ENCODE results near the gene NEURL4. TPM values are rescaled to one million over a fixed set of nuclear protein-coding genes. Genes with fewer than 3 reads are reported as not detected.

Gene NEURL4
- polyA plus RNA-seq, 2 of the 4 experiments (the other 2 are of a cell fraction) = 12.2 to 50.4 TPM

- no peak for ATAC-seq
- ChIA-PET POLR2A (interaction anchor here (1.9 kb wide), 1 partner anchor 12 kb away, joined by 5 read pairs; the partner anchor contains the start of gene SLC2A4), CTCF (interaction anchor here (0.7 to 6.3 kb wide), 7 partner anchors 8 to 248 kb away, joined by 3 to 97 read pairs (median 4); partner anchors contain the start of gene SLC2A4)
- no peak for DNase-seq (ENCODE audit: low read depth in 1 of 2, low spot score in 1 of 2)
- H3K4me2 ChIP-seq = no peak overlapping the region
- TF ChIP-seq RCOR1 (IDR thresholded peaks at IDR 0.05; ENCODE audit: low read depth, low read length) (no peak), SREBF2 (IDR thresholded peaks at IDR 0.05) (no peak), NPAS2 (CRISPR knock-in tag; IDR thresholded peaks at IDR 0.05; ENCODE audit: borderline replicate concordance) (no peak), NFE2L2 (conservative IDR thresholded peaks at IDR 0.05; ENCODE audit: low read length) (no peak), CHD4 (IDR thresholded peaks at IDR 0.05; ENCODE audit: borderline replicate concordance) (no peak)
- no peak for FAIRE-seq
- 92% methylated on average over 11 of the region's 11 CpGs for WGBS (ENCODE audit: missing lambda C conversion rate)
- no peaks in the 10 kb centered on the region for H3K9me3 ChIP-seq
- peaks cover 22% of the 10 kb centered on the region; the same call in 2 of the 3 replicates for H3K4me1 ChIP-seq
- H3K4me3 ChIP-seq = no peak overlapping the region
- no peak overlapping the region for H3K27ac ChIP-seq
Observed at GRCh38 chr17:7293159-7293558, 36.0 kb downstream of the NEURL4 start.

- 61% methylated on average over 6 of the region's 6 CpGs for WGBS (ENCODE audit: missing lambda C conversion rate)
- CTCF ChIA-PET = interaction anchor here (0.7 to 6.3 kb wide), 10 partner anchors 8 to 247 kb away, joined by 3 to 97 read pairs (median 4); partner anchors contain the start of gene SLC2A4
- H3K4me2 ChIP-seq = no peak overlapping the region
- TF ChIP-seq MAX (IDR thresholded peaks at IDR 0.05) = no peak
- TF ChIP-seq CBX8 (IDR thresholded peaks at IDR 0.05) = no peak
- no peak for TF ChIP-seq KDM1A (IDR thresholded peaks at IDR 0.05; ENCODE audit: low read depth)
- no peak for TF ChIP-seq POLR2AphosphoS2 (conservative IDR thresholded peaks at IDR 0.05; ENCODE audit: low read length)
- no peak for TF ChIP-seq HOXA7 (CRISPR knock-in tag; IDR thresholded peaks at IDR 0.05)
- no peak for TF ChIP-seq PHF8 (IDR thresholded peaks at IDR 0.05; ENCODE audit: borderline replicate concordance, low read depth)
- TF ChIP-seq CTCF (IDR thresholded peaks at IDR 0.05) = no peak
- no peak for TF ChIP-seq FOXS1 (CRISPR knock-in tag; IDR thresholded peaks at IDR 0.05)
- TF ChIP-seq TFCP2L1 (CRISPR knock-in tag; IDR thresholded peaks at IDR 0.05) = no peak
- no peak for TF ChIP-seq ATOH8 (CRISPR knock-in tag; IDR thresholded peaks at IDR 0.05; ENCODE audit: low read depth)
- no peak for TF ChIP-seq RFX5 (IDR thresholded peaks at IDR 0.05)
- TF ChIP-seq USF2 (IDR thresholded peaks at IDR 0.05) = no peak
- TF ChIP-seq HDAC2 (IDR thresholded peaks at IDR 0.05) = no peak
- no peak for TF ChIP-seq RAD21 (conservative IDR thresholded peaks at IDR 0.05 in 1 of 2, IDR thresholded peaks at IDR 0.05 in 1 of 2)
- no peak for TF ChIP-seq BCL3 (IDR thresholded peaks at IDR 0.05)
- no peak for TF ChIP-seq ZNF302 (CRISPR knock-in tag; IDR thresholded peaks at IDR 0.05)
- no peak for TF ChIP-seq EHF (CRISPR knock-in tag; IDR thresholded peaks at IDR 0.05)
- no peaks in the 10 kb centered on the region for H3K9me3 ChIP-seq
- DNase-seq (ENCODE audit: low read depth in 1 of 2, low spot score in 1 of 2) (no peak), FAIRE-seq (no peak), ATAC-seq (no peak)
- POLR2A ChIA-PET = interaction anchor here (1.9 kb wide), 1 partner anchor 12 kb away, joined by 5 read pairs; the partner anchor contains the start of gene SLC2A4
- H3K4me3 ChIP-seq = no peak overlapping the region
- peaks cover 22% of the 10 kb centered on the region; the same call in 2 of the 3 replicates for H3K4me1 ChIP-seq
- no peak overlapping the region for H3K27ac ChIP-seq
Observed at GRCh38 chr17:7292729-7293128, 36.4 kb downstream of the NEURL4 start.
